ENCODE measurements around the gene TSHR.

Gene TSHR

GRCh38 chr14:80987235-80988032 lies 32.0 kb downstream of the TSHR start:
- no peak for TF ChIP-seq JUND (IDR thresholded peaks at IDR 0.05; ENCODE audit: low read depth)
- in situ Hi-C loops (cut with HindIII; ENCODE audit: low pct_unique_long_range_greater_than_20kb, low sequenced_read_pairs): no loop called here
- DNase-seq (ENCODE audit: low read depth in 1 of 2, low spot score in 1 of 2): peak; percentile 60 to 84

- TF ChIP-seq JUND (IDR thresholded peaks at IDR 0.05; ENCODE audit: low read depth): no peak
- no peak for DNase-seq (ENCODE audit: low read depth in 1 of 2, low spot score in 1 of 2)
- in situ Hi-C loops (cut with HindIII; ENCODE audit: low pct_unique_long_range_greater_than_20kb, low sequenced_read_pairs): no loop called here
Observed at GRCh38 chr14:80988192-80988591, 32.8 kb downstream of the TSHR start.

- no peak for DNase-seq (ENCODE audit: low read depth in 1 of 2, low spot score in 1 of 2)
- no peak for TF ChIP-seq JUND (IDR thresholded peaks at IDR 0.05; ENCODE audit: low read depth)
- in situ Hi-C loops (cut with HindIII; ENCODE audit: low pct_unique_long_range_greater_than_20kb, low sequenced_read_pairs): no loop called here
Observed at GRCh38 chr14:80988735-80989429, 33.5 kb downstream of the TSHR start.

GRCh38 chr14:80992580-80992979 lies 37.2 kb downstream of the TSHR start:
- TF ChIP-seq JUND (IDR thresholded peaks at IDR 0.05; ENCODE audit: low read depth): no peak
- DNase-seq (ENCODE audit: low read depth in 1 of 2, low spot score in 1 of 2): no peak
- in situ Hi-C loops (cut with HindIII; ENCODE audit: low pct_unique_long_range_greater_than_20kb, low sequenced_read_pairs): no loop called here

GRCh38 chr14:80996049-80996901 lies 40.9 kb downstream of the TSHR start:
- no peak for TF ChIP-seq JUND (IDR thresholded peaks at IDR 0.05; ENCODE audit: low read depth)
- in situ Hi-C loops (cut with HindIII; ENCODE audit: low pct_unique_long_range_greater_than_20kb, low sequenced_read_pairs): no loop called here
- DNase-seq (ENCODE audit: low read depth in 1 of 2, low spot score in 1 of 2): peak; percentile 67 to 85

- no peak for DNase-seq (ENCODE audit: low read depth in 1 of 2, low spot score in 1 of 2)
- no peak for TF ChIP-seq JUND (IDR thresholded peaks at IDR 0.05; ENCODE audit: low read depth)
- in situ Hi-C loops (cut with HindIII; ENCODE audit: low pct_unique_long_range_greater_than_20kb, low sequenced_read_pairs): no loop called here
Observed at GRCh38 chr14:81001447-81001846, 46.0 kb downstream of the TSHR start.

- TF ChIP-seq JUND (IDR thresholded peaks at IDR 0.05; ENCODE audit: low read depth): no peak
- no peak for DNase-seq (ENCODE audit: low read depth in 1 of 2, low spot score in 1 of 2)
Observed at GRCh38 chr14:81004575-81004974, 49.2 kb downstream of the TSHR start.

GRCh38 chr14:81005540-81006228 lies 50.3 kb downstream of the TSHR start:
- in situ Hi-C loops (cut with HindIII; ENCODE audit: low pct_unique_long_range_greater_than_20kb, low sequenced_read_pairs): no loop called here
- no peak for DNase-seq (ENCODE audit: low read depth in 1 of 2, low spot score in 1 of 2)
- TF ChIP-seq JUND (IDR thresholded peaks at IDR 0.05; ENCODE audit: low read depth): no peak

More at GRCh38 chr14:81004575-81004974, 49.2 kb downstream of the TSHR start:
- in situ Hi-C loops (cut with HindIII; ENCODE audit: low pct_unique_long_range_greater_than_20kb, low sequenced_read_pairs): no loop called here

GRCh38 chr14:81006266-81006665 lies 50.8 kb downstream of the TSHR start:
- TF ChIP-seq JUND (IDR thresholded peaks at IDR 0.05; ENCODE audit: low read depth): no peak
- in situ Hi-C loops (cut with HindIII; ENCODE audit: low pct_unique_long_range_greater_than_20kb, low sequenced_read_pairs): no loop called here
- no peak for DNase-seq (ENCODE audit: low read depth in 1 of 2, low spot score in 1 of 2)

GRCh38 chr14:81007131-81007530 lies 51.7 kb downstream of the TSHR start:
- no peak for TF ChIP-seq JUND (IDR thresholded peaks at IDR 0.05; ENCODE audit: low read depth)
- in situ Hi-C loops (cut with HindIII; ENCODE audit: low pct_unique_long_range_greater_than_20kb, low sequenced_read_pairs): no loop called here
- DNase-seq (ENCODE audit: low read depth in 1 of 2, low spot score in 1 of 2): no peak

GRCh38 chr14:81009346-81009745 lies 53.9 kb downstream of the TSHR start:
- in situ Hi-C loops (cut with HindIII; ENCODE audit: low pct_unique_long_range_greater_than_20kb, low sequenced_read_pairs): no loop called here
- no peak for DNase-seq (ENCODE audit: low read depth in 1 of 2, low spot score in 1 of 2)
- no peak for TF ChIP-seq JUND (IDR thresholded peaks at IDR 0.05; ENCODE audit: low read depth)

GRCh38 chr14:81018251-81018650 lies 62.8 kb downstream of the TSHR start:
- DNase-seq (ENCODE audit: low read depth in 1 of 2, low spot score in 1 of 2): no peak
- TF ChIP-seq JUND (IDR thresholded peaks at IDR 0.05; ENCODE audit: low read depth): no peak
- in situ Hi-C loops (cut with HindIII; ENCODE audit: low pct_unique_long_range_greater_than_20kb, low sequenced_read_pairs): no loop called here
